ENCODE measurements around the gene SAMD4A. TPM values are rescaled to one million over a fixed set of nuclear protein-coding genes. Genes with fewer than 3 reads are reported as not detected.

Gene SAMD4A
- total and polyA plus RNA-seq, 12 donors, result 14.0 to 284 (median 191) TPM

DNA sequence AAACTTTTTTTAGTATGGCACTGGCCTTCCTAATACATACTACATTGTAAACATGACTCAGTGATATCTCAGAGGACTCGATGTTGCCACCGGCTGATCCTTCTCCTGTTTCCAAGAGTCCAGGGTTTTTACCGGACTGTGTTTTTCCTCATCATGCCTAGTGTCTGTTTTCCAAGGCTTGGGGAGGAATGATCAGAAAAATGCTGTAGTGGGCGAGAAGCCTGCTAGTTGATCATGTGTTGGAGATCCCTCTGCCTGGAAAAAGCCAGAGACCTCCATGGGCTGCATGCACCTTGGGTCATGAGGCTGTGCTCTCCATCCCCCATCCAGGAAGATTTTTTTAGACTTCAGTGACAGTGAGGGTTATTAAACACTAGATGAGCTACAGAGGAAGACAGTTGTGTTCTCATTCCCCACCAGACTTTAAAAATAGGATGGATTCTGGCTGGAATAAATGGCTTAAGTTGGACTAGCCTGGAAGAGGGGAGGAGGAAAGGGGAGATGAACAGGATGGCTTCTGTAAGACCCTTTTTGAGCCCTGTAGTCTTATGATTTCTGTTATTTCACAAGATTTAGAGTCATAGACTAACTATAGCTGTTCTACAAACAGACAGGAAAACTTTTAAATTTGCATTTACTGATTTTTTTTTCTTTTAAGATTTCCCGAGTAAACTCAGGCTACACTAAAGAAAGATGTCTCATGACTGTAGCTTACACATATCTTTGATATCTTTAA lies 145.7 kb downstream of the SAMD4A start:
- intact Hi-C loops (cut with DNase I), result no loop called here
- Histone ChIP-seq H3K27me3 (no peaks in the 10 kb centered on the region), H3K4me3 (peak overlapping the region in 3 of 10 donors; percentile 1 to 2 (median 1)), H3K9me3 (no peaks in the 10 kb centered on the region), H3K36me3 (no peaks in the 10 kb centered on the region), H3K27ac (peak overlapping the region; percentile 62 to 86 (median 70)), H3K4me1 (peaks cover 16 to 93% (median 65%) of the 10 kb centered on the region in 9 donors)
- 28% methylated on average over 5 of the region's 5 CpGs for WGBS, 2 donors
- ATAC-seq (peak; percentile 32 to 73 (median 66)), DNase-seq (no peak)
- no peak for TF ChIP-seq CTCF (IDR thresholded peaks at IDR 0.05)

- ATAC-seq, result peak in 7 of 8 donors; percentile 35 to 69 (median 52)
- no peaks in the 10 kb centered on the region for H3K27me3 ChIP-seq
- no peak overlapping the region for H3K4me3 ChIP-seq
- H3K4me1 ChIP-seq, result peaks cover 16 to 92% (median 62%) of the 10 kb centered on the region in 9 donors
- no peaks in the 10 kb centered on the region for H3K36me3 ChIP-seq
- TF ChIP-seq CTCF (IDR thresholded peaks at IDR 0.05), result no peak
- H3K9me3 ChIP-seq, result no peaks in the 10 kb centered on the region
- peak overlapping the region in 9 of 10 donors; percentile 62 to 86 (median 72) for H3K27ac ChIP-seq
- no peak for DNase-seq
- intact Hi-C loops (cut with DNase I), result no loop called here
Observed at GRCh38 chr14:54713379-54713778, 146.5 kb downstream of the SAMD4A start.

DNA sequence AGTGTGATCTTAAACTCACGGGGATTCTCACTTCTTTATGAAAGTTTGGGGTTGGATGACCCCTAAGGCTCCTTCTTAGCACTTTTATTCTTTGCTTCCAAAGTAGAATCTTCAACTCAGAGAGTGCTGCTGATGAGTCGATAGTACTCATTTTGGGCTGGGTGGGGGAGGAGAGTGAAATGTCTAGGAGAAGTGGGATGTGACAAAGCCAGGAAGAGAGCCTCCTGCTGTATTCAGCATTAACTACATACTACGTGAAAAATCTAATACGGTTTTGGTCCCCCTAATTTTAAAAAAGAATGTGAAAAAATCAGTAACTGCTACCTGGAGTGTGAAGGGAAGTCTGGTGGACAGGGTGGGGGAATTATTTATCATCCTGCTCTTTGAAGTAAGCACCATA lies 148.3 kb downstream of the SAMD4A start:
- peaks cover 16 to 88% (median 56%) of the 10 kb centered on the region in 9 donors for H3K4me1 ChIP-seq

GRCh38 chr14:54715811-54716210 lies 148.9 kb downstream of the SAMD4A start:
- peak overlapping the region in 6 of 10 donors; percentile 11 to 86 (median 36) for H3K27ac ChIP-seq
- H3K27me3 ChIP-seq, result no peaks in the 10 kb centered on the region
- 56 to 66% methylated on average over 1 of the region's 1 CpG for WGBS, 2 donors
- peaks cover 16 to 88% (median 60%) of the 10 kb centered on the region in 9 donors for H3K4me1 ChIP-seq
- intact Hi-C loops (cut with DNase I), result no loop called here
- DNase-seq (no peak), ATAC-seq (no peak)
- no peaks in the 10 kb centered on the region for H3K36me3 ChIP-seq
- no peak overlapping the region for H3K4me3 ChIP-seq
- TF ChIP-seq CTCF (IDR thresholded peaks at IDR 0.05), result no peak
- H3K9me3 ChIP-seq, result no peaks in the 10 kb centered on the region

More for the DNA sequence above, 148.3 kb downstream of the SAMD4A start:
- H3K27me3 ChIP-seq, result no peaks in the 10 kb centered on the region
- no peaks in the 10 kb centered on the region for H3K36me3 ChIP-seq
- peak overlapping the region in 6 of 10 donors; percentile 11 to 86 (median 42) for H3K27ac ChIP-seq
- intact Hi-C loops (cut with DNase I), result no loop called here
- no peak overlapping the region for H3K4me3 ChIP-seq
- TF ChIP-seq CTCF (IDR thresholded peaks at IDR 0.05), result peak in 6 of 9 donors; percentile 5 to 33 (median 19)
- ATAC-seq (no peak), DNase-seq (no peak)
- 37 to 47% methylated on average over 4 of the region's 4 CpGs for WGBS, 2 donors
- H3K9me3 ChIP-seq, result no peaks in the 10 kb centered on the region

All from heart right ventricle (tissue), 16 donors.